Thyroid gland (tissue), 4 donors: ENCODE results near the gene TCF7L2. TPM values are rescaled to one million over a fixed set of nuclear protein-coding genes. Genes with fewer than 3 reads are reported as not detected.

Experiments used
- DNase-seq, 2 donors: peaks; one replicate each; pipeline ENCODE4 v3.0.0-alpha.2; 2019
- H3K27ac ChIP-seq, 3 donors: fragments of 200-600 bp; sonication (generic); 1 replicate in 2 of 3; 2 replicates in 1 of 3; pipeline ENCODE4 v1.5.1; 2016 to 2019; ENCODE audit warnings: mild to moderate bottlenecking in 1 of 3, moderate library complexity in 1 of 3
- H3K27me3 ChIP-seq: fragments of 200-600 bp; sonication (generic); one replicate; pipeline ENCODE4 v1.5.1; 2019
- H3K36me3 ChIP-seq, 2 donors: fragments of 200-600 bp; sonication (generic); one replicate each; pipeline ENCODE4 v1.5.1; 2016 to 2019
- H3K4me1 ChIP-seq, 2 donors: fragments of 200-600 bp; sonication (generic); one replicate each; pipeline ENCODE4 v1.5.1; 2017 to 2019
- H3K4me3 ChIP-seq, 3 donors: fragments of 200-600 bp; sonication (generic); replicated peaks in 1 of 3; 1 replicate in 2 of 3; 2 replicates in 1 of 3; pipeline ENCODE4 v1.5.1; 2016; ENCODE audit warnings: mild to moderate bottlenecking in 1 of 3
- H3K9me3 ChIP-seq: fragments of 200-600 bp; sonication (generic); one replicate; pipeline ENCODE4 v1.5.1; 2017
- POLR2A ChIP-seq, 2 donors: fragments of 450-650 bp; IDR thresholded peaks; one replicate each; pipeline ENCODE4 v1.6.1; 2017; ENCODE audit warnings: antibody characterized with exemption in 2 of 2, mild to moderate bottlenecking in 2 of 2, moderate library complexity in 1 of 2
- WGBS, 2 donors: methylation state at CpG; one replicate each; pipeline ENCODE4 v1.1.5; 2017; 5-methylcytosine and 5-hydroxymethylcytosine counted together
- intact Hi-C: fragments of 100-400 bp; cut with DNase I; formaldehyde crosslinking; loops from one replicate; pipeline ENCODE4 v1.15.1; 2023
- total RNA-seq, 4 donors: library from RNA; depleted of rRNA; stranded (reverse); fragments of >200 nt; gene quantifications; one replicate each; pipeline ENCODE4 v1.2.3, GENCODE V29; 2016
- TF ChIP-seq, protein P1 (sequence below), 6 experiments: fragments of 200-600 bp in 3 of 6; fragments of 450-650 bp in 3 of 6; sonication (generic) in 3 of 6; IDR thresholded peaks; one replicate each; pipeline ENCODE4 v1.5.1; 2016 to 2019; ENCODE audit warnings: antibody characterized with exemption in 6 of 6, mild to moderate bottlenecking in 2 of 6, inconsistent platforms in 1 of 6, moderate library complexity in 1 of 6

The TCF7L2 gene
- total RNA-seq, 4 donors from 2014 or later = 16.2 to 67.1 (median 25.3) TPM

DNA sequence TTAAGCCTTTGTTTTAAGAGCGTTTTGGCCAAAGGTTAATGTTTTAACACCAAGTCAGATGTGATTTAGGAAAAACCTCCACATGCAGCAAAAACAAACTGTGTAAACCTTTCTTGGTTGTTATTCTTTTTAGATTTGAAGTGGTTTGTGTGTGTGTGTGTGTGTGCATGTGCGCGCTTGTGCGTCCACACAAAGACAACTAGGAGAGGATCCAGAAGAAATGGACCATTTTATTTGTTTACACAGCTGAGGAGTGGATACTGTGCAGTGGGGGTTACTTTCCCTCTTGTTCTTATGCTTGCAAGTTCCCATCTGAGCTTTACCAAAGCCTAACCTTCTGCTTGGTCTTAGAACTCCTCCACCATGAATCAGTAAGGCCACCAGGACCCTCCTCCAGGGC, 20.0 kb downstream of the TCF7L2 start:
- H3K4me3 ChIP-seq = no peak overlapping the region
- H3K27me3 ChIP-seq = no peaks in the 10 kb centered on the region
- intact Hi-C loops = no loop called here

DNA sequence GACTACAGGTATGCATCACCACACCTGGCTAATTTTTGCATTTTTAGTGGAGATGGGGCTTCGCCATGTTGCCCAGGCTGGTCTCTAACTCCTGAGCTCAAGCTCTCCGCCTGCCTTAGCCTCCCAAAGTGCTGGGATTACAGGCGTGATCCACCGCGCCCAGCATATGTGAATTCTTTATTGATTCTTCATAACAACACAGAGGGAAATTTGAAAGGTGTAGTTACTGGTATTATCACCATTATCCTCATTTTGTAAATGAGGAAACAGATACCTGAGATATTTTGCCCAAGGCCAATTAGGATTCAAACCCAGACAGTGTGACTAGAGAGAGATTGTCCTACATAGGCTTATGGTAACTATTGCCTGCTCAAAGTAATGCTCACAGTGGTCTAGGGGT, 22.6 kb downstream of the TCF7L2 start:
- no peaks in the 10 kb centered on the region for H3K9me3 ChIP-seq
- no peak overlapping the region for H3K4me3 ChIP-seq
- H3K4me1 ChIP-seq = peaks cover 13 to 18% of the 10 kb centered on the region in 2 donors
- 98% methylated on average over 5 of the region's 5 CpGs for WGBS, 2 donors
- no peak for TF ChIP-seq POLR2A (IDR thresholded peaks at IDR 0.05)
- TF ChIP-seq, protein P1, sequence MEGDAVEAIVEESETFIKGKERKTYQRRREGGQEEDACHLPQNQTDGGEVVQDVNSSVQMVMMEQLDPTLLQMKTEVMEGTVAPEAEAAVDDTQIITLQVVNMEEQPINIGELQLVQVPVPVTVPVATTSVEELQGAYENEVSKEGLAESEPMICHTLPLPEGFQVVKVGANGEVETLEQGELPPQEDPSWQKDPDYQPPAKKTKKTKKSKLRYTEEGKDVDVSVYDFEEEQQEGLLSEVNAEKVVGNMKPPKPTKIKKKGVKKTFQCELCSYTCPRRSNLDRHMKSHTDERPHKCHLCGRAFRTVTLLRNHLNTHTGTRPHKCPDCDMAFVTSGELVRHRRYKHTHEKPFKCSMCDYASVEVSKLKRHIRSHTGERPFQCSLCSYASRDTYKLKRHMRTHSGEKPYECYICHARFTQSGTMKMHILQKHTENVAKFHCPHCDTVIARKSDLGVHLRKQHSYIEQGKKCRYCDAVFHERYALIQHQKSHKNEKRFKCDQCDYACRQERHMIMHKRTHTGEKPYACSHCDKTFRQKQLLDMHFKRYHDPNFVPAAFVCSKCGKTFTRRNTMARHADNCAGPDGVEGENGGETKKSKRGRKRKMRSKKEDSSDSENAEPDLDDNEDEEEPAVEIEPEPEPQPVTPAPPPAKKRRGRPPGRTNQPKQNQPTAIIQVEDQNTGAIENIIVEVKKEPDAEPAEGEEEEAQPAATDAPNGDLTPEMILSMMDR (IDR thresholded peaks at IDR 0.05) = no peak
- H3K27ac ChIP-seq = no peak overlapping the region
- intact Hi-C loops = no loop called here
- H3K36me3 ChIP-seq = no peaks in the 10 kb centered on the region
- no peak for DNase-seq
- H3K27me3 ChIP-seq = no peaks in the 10 kb centered on the region

More for the DNA sequence above, 20.0 kb downstream of the TCF7L2 start:
- TF ChIP-seq, protein P1 (IDR thresholded peaks at IDR 0.05) = no peak
- no peak for TF ChIP-seq POLR2A (IDR thresholded peaks at IDR 0.05)
- no peaks in the 10 kb centered on the region for H3K9me3 ChIP-seq
- H3K27ac ChIP-seq = peak overlapping the region in 1 of 3 donors; percentile 62
- peaks cover 13 to 22% of the 10 kb centered on the region in 2 donors for H3K4me1 ChIP-seq
- WGBS, 2 donors = 16 to 32% methylated on average over 4 of the region's 4 CpGs
- peak; percentile 72 to 80 for DNase-seq
- H3K36me3 ChIP-seq = no peaks in the 10 kb centered on the region

DNA sequence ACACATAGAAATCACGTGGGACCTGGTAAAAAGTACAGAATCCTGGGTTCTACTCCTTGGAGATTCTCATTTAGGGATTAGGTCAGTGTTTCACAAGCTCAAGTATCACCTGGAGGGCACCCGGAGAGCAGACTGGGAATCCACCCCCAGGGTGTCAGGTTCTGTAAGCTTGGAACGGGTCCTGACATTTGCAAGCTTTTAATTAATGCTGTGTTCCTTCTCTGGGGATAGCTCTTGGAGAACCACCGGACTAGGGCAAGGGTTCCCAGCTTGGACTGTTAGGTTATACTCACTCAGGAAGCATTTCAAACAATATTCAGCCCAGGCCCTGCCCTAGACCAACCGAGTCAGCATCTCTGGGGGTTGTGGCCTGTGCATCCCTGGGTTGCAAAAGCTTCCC, 23.0 kb downstream of the TCF7L2 start:
- TF ChIP-seq, protein P1 (IDR thresholded peaks at IDR 0.05) = no peak
- TF ChIP-seq POLR2A (IDR thresholded peaks at IDR 0.05) = no peak
- no peak for DNase-seq
- Histone ChIP-seq H3K9me3 (no peaks in the 10 kb centered on the region), H3K4me3 (no peak overlapping the region), H3K27me3 (no peaks in the 10 kb centered on the region), H3K4me1 (peaks cover 13 to 18% of the 10 kb centered on the region in 2 donors), H3K36me3 (no peaks in the 10 kb centered on the region), H3K27ac (no peak overlapping the region)
- WGBS, 2 donors = 74 to 91% methylated on average over 5 of the region's 5 CpGs
- intact Hi-C loops = no loop called here

DNA sequence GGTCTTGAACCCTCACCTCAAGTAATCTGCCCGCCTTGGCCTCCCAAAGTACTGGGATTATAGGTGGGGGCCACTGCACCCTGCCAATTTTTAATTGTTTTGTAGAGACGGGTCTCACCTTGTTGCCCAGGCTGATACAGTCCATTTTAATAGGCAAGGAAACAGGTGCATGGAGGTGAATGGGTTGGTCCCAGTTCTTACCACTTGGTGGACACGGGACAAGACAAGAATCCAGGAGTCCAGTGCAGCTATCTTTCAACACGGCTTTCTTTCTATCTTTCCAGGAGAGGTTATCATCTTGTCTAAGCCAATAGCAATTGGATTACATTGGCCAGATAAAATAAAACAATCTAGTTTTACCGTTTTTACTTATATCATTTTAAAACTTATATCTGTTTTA, 23.8 kb downstream of the TCF7L2 start:
- Histone ChIP-seq H3K9me3 (no peaks in the 10 kb centered on the region), H3K36me3 (no peaks in the 10 kb centered on the region), H3K4me3 (no peak overlapping the region), H3K27ac (no peak overlapping the region), H3K4me1 (peaks cover 13 to 18% of the 10 kb centered on the region in 2 donors), H3K27me3 (no peaks in the 10 kb centered on the region)
- WGBS, 2 donors = 93 to 97% methylated on average over 5 of the region's 5 CpGs
- intact Hi-C loops = no loop called here
- TF ChIP-seq, protein P1 (IDR thresholded peaks at IDR 0.05) = no peak
- no peak for TF ChIP-seq POLR2A (IDR thresholded peaks at IDR 0.05)
- DNase-seq = no peak

DNA sequence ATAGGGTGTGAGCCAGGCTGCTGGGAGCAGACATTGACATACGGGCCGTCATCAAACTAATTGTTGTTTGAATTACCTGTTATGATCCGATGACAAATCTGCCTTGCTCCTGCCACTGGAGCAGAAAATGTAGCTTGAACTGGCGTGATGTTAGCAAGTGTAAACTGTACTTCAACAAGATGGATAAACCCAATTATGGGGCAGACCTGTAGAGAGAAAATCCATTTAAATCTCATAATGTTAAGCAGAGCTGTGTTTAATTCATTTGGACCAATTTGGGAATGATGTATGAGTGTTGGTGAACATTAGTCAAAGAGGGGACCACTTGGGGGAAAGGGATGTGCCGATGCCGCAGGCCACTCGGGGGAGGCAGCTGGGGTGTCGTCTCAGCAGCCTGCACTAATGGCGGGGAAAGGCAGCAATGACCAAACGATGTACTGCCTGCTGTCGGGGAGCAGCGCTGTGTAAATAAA, 27.4 kb downstream of the TCF7L2 start:
- no peak for DNase-seq
- 91 to 92% methylated on average over 12 of the region's 12 CpGs for WGBS, 2 donors

More for the DNA sequence above, 27.4 kb downstream of the TCF7L2 start:
- H3K27ac ChIP-seq = no peak overlapping the region
- no peak overlapping the region for H3K4me3 ChIP-seq
- H3K36me3 ChIP-seq = no peaks in the 10 kb centered on the region
- H3K27me3 ChIP-seq = no peaks in the 10 kb centered on the region
- no peaks in the 10 kb centered on the region for H3K9me3 ChIP-seq
- no peak for TF ChIP-seq POLR2A (IDR thresholded peaks at IDR 0.05)
- TF ChIP-seq, protein P1 (IDR thresholded peaks at IDR 0.05) = no peak
- intact Hi-C loops = no loop called here
- peaks cover 8 to 12% of the 10 kb centered on the region in 2 donors for H3K4me1 ChIP-seq
